Measurements from ENCODE around the gene TBC1D24. TPM values are rescaled to one million over a fixed set of nuclear protein-coding genes. Genes with fewer than 3 reads are reported as not detected.

Gene TBC1D24
- total and polyA plus RNA-seq, 7 donors = 0.60 to 16.1 (median 6.5) TPM

GRCh38 chr16:2462031-2462866, 12.7 kb upstream of the TBC1D24 start:
- TF ChIP-seq POLR2AphosphoS5 (IDR thresholded peaks at IDR 0.05) (no peak), POLR2A (IDR thresholded peaks at IDR 0.05) (no peak), EP300 (IDR thresholded peaks at IDR 0.05) (no peak)
- TF ChIP-seq, protein P1, sequence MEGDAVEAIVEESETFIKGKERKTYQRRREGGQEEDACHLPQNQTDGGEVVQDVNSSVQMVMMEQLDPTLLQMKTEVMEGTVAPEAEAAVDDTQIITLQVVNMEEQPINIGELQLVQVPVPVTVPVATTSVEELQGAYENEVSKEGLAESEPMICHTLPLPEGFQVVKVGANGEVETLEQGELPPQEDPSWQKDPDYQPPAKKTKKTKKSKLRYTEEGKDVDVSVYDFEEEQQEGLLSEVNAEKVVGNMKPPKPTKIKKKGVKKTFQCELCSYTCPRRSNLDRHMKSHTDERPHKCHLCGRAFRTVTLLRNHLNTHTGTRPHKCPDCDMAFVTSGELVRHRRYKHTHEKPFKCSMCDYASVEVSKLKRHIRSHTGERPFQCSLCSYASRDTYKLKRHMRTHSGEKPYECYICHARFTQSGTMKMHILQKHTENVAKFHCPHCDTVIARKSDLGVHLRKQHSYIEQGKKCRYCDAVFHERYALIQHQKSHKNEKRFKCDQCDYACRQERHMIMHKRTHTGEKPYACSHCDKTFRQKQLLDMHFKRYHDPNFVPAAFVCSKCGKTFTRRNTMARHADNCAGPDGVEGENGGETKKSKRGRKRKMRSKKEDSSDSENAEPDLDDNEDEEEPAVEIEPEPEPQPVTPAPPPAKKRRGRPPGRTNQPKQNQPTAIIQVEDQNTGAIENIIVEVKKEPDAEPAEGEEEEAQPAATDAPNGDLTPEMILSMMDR (IDR thresholded peaks at IDR 0.05) = no peak
- Histone ChIP-seq H3K27ac (no peak overlapping the region), H3K27me3 (peaks cover 0 to 5% (median 0%) of the 10 kb centered on the region in 3 donors), H3K4me1 (peaks cover 0 to 19% (median 17%) of the 10 kb centered on the region in 4 donors), H3K9me3 (no peaks in the 10 kb centered on the region), H3K36me3 (no peaks in the 10 kb centered on the region), H3K4me3 (no peak overlapping the region)
- intact Hi-C loops (cut with DNase I) = no loop called here
- DNase-seq = no peak
- WGBS, 2 donors = 93 to 97% methylated on average over 23 of the region's 23 CpGs

- peaks cover 7 to 24% (median 8%) of the 10 kb centered on the region in 3 donors for H3K27me3 ChIP-seq
- H3K4me1 ChIP-seq = peaks cover 0 to 33% (median 29%) of the 10 kb centered on the region in 4 donors
- no peaks in the 10 kb centered on the region for H3K36me3 ChIP-seq
- no peak for DNase-seq
- H3K4me3 ChIP-seq = no peak overlapping the region
- no peaks in the 10 kb centered on the region for H3K9me3 ChIP-seq
- 88 to 91% methylated on average over 12 of the region's 12 CpGs for WGBS, 2 donors
- intact Hi-C loops (cut with DNase I) = no loop called here
- TF ChIP-seq, protein P1 (IDR thresholded peaks at IDR 0.05) = no peak
- TF ChIP-seq EP300 (IDR thresholded peaks at IDR 0.05) (no peak), POLR2AphosphoS5 (IDR thresholded peaks at IDR 0.05) (no peak), POLR2A (IDR thresholded peaks at IDR 0.05) (no peak)
- H3K27ac ChIP-seq = no peak overlapping the region
These were observed 10.6 kb upstream of the TBC1D24 start for GRCh38 chr16:2464333-2464732.

DNA sequence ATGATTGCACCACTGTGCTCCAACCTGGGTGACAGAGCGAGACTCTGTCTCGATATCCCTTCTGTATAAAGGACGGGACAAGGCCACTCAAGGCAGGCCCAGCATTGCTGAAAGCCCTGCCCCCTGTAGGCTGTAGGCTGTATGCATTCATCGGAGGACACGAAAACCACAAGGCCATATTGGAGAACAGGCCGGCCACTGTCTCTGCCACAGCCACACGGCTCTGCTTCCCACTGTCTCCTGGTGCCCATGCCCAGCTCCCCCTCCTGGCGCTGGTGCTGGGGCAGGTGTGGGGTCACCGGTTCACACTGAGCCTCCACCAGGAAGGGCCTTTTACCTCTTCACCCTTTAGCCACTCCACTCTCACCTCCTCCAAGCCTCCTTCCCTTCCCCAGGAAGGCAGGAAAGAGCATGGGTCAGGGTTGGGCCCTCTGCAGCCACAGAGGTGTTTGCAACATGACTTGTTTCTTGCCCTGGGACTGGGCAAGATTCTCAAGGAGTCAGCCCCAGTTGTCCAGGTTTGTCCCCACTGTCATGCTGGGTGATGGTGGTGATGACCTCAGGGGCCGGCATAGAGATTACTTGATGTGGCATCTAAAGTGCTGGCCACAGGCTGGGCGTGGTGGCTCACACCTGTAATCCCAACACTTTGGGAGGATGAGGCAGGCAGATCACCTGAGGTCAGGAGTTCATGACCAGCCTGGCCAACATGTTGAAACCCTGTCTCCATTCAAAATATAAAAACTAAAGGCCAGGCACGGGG, 9.1 kb upstream of the TBC1D24 start:
- intact Hi-C loops (cut with DNase I) = loop anchor here (2.0 kb wide), 1 partner anchor 37 kb away; the partner anchor contains the start of gene CCNF
- peaks cover 0 to 24% (median 22%) of the 10 kb centered on the region in 4 donors for H3K4me1 ChIP-seq
- no peaks in the 10 kb centered on the region for H3K9me3 ChIP-seq
- no peak overlapping the region for H3K4me3 ChIP-seq
- peaks cover 9 to 39% (median 22%) of the 10 kb centered on the region in 3 donors for H3K27me3 ChIP-seq
- no peak overlapping the region for H3K27ac ChIP-seq
- H3K36me3 ChIP-seq = no peaks in the 10 kb centered on the region
- TF ChIP-seq POLR2A (IDR thresholded peaks at IDR 0.05) (no peak), EP300 (IDR thresholded peaks at IDR 0.05) (no peak), POLR2AphosphoS5 (IDR thresholded peaks at IDR 0.05) (no peak)
- TF ChIP-seq, protein P1 (IDR thresholded peaks at IDR 0.05) = no peak
- DNase-seq = no peak
- WGBS, 2 donors = 89% methylated on average over 12 of the region's 12 CpGs

DNA sequence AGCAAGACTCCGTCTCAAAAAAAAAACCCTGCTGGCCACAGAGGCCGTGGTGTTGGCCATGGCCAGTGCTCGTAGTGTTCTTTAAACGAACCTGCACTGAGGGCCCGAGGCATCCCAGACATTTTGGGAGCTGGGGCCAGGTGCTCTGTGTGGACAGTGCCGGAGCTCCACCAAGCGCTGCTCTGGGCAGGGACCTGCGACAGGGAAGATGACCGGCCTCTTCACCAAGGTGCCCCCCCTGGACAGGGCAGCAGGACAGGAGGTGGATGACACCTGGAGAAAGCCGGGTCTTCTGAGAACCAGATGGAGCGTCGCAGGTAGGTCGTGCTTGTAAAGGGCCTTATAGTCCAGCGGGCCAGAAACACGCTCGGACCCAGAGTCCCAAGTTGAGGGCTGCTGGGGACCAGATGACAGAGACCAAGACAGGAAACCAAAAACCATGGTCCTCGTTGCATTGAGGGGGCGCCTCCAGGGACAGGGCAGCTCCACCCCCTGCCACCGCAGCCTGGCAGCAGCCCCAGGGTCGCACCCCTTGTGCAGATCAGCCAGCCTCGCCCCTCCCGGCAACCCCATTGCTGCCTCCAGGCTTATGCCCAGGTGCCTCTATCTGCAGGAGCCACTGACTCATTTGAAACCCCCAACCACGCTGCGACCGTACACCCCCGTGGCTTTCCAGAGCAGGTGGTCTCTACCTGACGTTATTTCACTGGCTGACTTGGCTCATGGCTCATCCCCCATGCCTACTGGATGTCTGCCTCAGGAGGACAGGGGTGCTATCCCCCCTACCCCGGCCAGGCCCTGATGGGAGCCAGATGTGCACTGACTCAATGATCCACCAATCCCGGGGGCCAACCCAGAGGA, 8.0 kb upstream of the TBC1D24 start:
- H3K4me1 ChIP-seq = peaks cover 0 to 35% (median 33%) of the 10 kb centered on the region in 4 donors
- intact Hi-C loops (cut with DNase I) = loop anchor here (2.0 kb wide), 1 partner anchor 38 kb away; the partner anchor contains the start of gene CCNF
- WGBS, 2 donors = 67 to 80% methylated on average over 29 of the region's 29 CpGs
- H3K36me3 ChIP-seq = no peaks in the 10 kb centered on the region
- H3K9me3 ChIP-seq = no peaks in the 10 kb centered on the region
- TF ChIP-seq POLR2A (IDR thresholded peaks at IDR 0.05) (no peak), POLR2AphosphoS5 (IDR thresholded peaks at IDR 0.05) (no peak)
- TF ChIP-seq, protein P1 (IDR thresholded peaks at IDR 0.05) = no peak
- peak overlapping the region in 1 of 4 donors; percentile 66 for H3K27ac ChIP-seq
- peak; percentile 63 for DNase-seq
- peak overlapping the region in 2 of 4 donors; percentile 60 to 69 for H3K4me3 ChIP-seq
- H3K27me3 ChIP-seq = peaks cover 20 to 50% (median 33%) of the 10 kb centered on the region in 3 donors

Measured in sigmoid colon (tissue), 7 donors.